Adrenal gland (tissue), 12 donors: ENCODE measurements around the gene PHKB. TPM values are rescaled to one million over a fixed set of nuclear protein-coding genes. Genes with fewer than 3 reads are reported as not detected.

Experiments
- DNase-seq, 7 donors: peaks; one replicate each; pipeline ENCODE4 v3.0.0-alpha.2; 2019 to 2020
- H3K27ac ChIP-seq, 5 donors: fragments of 200-600 bp; sonication (generic) in 4 of 5; 1 replicate in 3 of 5; 2 replicates in 2 of 5; pipeline versions ENCODE4 v1.5.1 to v1.8.0; 2016 to 2020; ENCODE audit warnings: mild to moderate bottlenecking in 1 of 5
- H3K27me3 ChIP-seq: fragments of 200-600 bp; 2 replicates; pipeline ENCODE4 v1.8.0; 2021
- H3K36me3 ChIP-seq, 2 donors: fragments of 200-600 bp; replicated peaks in 1 of 2; 1 replicate in 1 of 2; 2 replicates in 1 of 2; pipeline versions ENCODE4 v1.5.1 to v1.8.0; 2018 to 2022
- H3K4me1 ChIP-seq, 2 donors: fragments of 200-600 bp; replicated peaks in 1 of 2; 1 replicate in 1 of 2; 2 replicates in 1 of 2; pipeline versions ENCODE4 v1.5.1 to v1.8.0; 2018 to 2021
- H3K4me3 ChIP-seq, 4 donors: fragments of 200-600 bp; sonication (generic) in 3 of 4; one replicate each; pipeline ENCODE4 v1.5.1; 2016 to 2018
- H3K9me3 ChIP-seq, 3 donors: fragments of 200-600 bp; sonication (generic) in 1 of 3; replicated peaks in 1 of 3; 1 replicate in 2 of 3; 2 replicates in 1 of 3; pipeline versions ENCODE4 v1.5.1 to v1.8.0; 2016 to 2021
- POLR2A ChIP-seq, 2 donors: fragments of 450-650 bp; IDR thresholded peaks; one replicate each; pipeline ENCODE4 v1.6.1; 2017; ENCODE audit warnings: antibody characterized with exemption in 2 of 2, mild to moderate bottlenecking in 2 of 2, moderate library complexity in 1 of 2
- WGBS, 4 donors: extraction: QIAGEN DNeasy Blood & Tissue Kit in 2 of 4; methylation state at CpG; one replicate each; pipeline versions ENCODE4 v1.1.5 to v1.1.7; 2013 to 2017; 5-methylcytosine and 5-hydroxymethylcytosine counted together
- intact Hi-C, 2 donors: fragments of 100-400 bp; cut with DNase I; formaldehyde crosslinking; loops; one replicate each; pipeline versions ENCODE4 v1.14.1 to v1.15.0; 2022 to 2023
- polyA plus RNA-seq, 3 donors: library from polyadenylated mRNA; stranded (reverse); fragments of 200-250 nt in 2 of 3; fragments of 350-450 nt in 1 of 3; fragmentation: Illumina TruSeq in 1 of 3; extraction: RNeasy Lipid Tissue Mini Kit (QIAGEN cat#74804) in 1 of 3; gene quantifications; one replicate each; pipeline ENCODE4 v1.2.3, GENCODE V29; 2013 to 2014
- total RNA-seq, 9 donors: library from RNA; depleted of rRNA in 4 of 9; stranded (reverse); fragments of >200 nt in 4 of 9; fragments of 120-200 nt in 1 of 9; fragmentation: NEBNext Ultra II Directional in 1 of 9; extraction: Animal tissue kit (Norgen Biotek cat#: 25700) in 1 of 9; gene quantifications; one replicate each; pipeline versions ENCODE4 v1.1.0 to v1.2.4, GENCODE V29; 2013 to 2023
- TF ChIP-seq, protein P1 (sequence below), 6 experiments: fragments of 450-650 bp in 4 of 6; fragments of 200-600 bp in 2 of 6; sonication (generic) in 1 of 6; IDR thresholded peaks; 1 replicate in 5 of 6; 2 replicates in 1 of 6; pipeline versions ENCODE4 v1.5.1 to v1.8.0; 2016 to 2021; ENCODE audit warnings: antibody characterized with exemption in 6 of 6, mild to moderate bottlenecking in 2 of 6, moderate library complexity in 1 of 6
- donor health status: healthy with polysubstance abuse.
- donor health status: Bipolar disorder and iron deficiency.
- donor health status: DM: yes; HTN: yes; CAD: no.
- donor health status: DM: no; HTN: no; CAD: no.
- donor health status: DM: no; HTN: no; CAD: no.
- donor health status: DM: yes; HTN: yes; CAD: no.

PHKB gene
- total and polyA plus RNA-seq, 12 donors: 27.6 to 167 (median 107) TPM

DNA sequence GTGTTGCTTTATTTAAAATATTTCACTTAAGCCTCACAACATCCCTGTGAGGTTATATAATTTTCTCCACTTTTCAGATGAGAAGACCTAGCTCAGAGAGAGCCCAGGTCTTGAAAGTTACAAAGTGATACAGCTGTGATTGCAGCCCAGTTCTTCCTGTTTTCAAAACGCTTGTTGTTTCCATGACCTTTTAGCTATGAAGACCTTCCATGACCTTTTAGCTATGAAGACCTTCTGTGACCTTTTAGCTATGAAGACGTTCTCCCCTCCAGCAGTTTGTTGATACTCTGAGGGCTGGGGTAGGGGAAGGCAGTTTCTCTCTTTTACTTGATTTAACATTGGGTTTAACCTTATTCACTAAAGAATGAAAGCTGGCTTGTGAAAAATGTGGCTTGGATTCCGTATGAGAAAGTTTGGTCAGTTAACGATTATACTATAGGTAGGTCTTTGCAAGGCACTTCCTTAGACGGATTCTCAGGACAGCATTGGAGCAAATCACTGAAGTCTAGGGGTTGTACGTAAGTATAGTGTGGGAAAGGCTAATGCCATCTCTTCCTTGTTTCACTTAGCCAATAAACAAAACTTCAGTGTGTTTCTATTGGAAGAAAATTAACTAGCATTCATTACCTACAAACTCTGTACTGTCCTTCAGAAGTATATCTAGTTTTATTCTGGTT lies 20.7 kb downstream of the PHKB start:
- no peak for TF ChIP-seq POLR2A (IDR thresholded peaks at IDR 0.05)
- TF ChIP-seq, protein P1, sequence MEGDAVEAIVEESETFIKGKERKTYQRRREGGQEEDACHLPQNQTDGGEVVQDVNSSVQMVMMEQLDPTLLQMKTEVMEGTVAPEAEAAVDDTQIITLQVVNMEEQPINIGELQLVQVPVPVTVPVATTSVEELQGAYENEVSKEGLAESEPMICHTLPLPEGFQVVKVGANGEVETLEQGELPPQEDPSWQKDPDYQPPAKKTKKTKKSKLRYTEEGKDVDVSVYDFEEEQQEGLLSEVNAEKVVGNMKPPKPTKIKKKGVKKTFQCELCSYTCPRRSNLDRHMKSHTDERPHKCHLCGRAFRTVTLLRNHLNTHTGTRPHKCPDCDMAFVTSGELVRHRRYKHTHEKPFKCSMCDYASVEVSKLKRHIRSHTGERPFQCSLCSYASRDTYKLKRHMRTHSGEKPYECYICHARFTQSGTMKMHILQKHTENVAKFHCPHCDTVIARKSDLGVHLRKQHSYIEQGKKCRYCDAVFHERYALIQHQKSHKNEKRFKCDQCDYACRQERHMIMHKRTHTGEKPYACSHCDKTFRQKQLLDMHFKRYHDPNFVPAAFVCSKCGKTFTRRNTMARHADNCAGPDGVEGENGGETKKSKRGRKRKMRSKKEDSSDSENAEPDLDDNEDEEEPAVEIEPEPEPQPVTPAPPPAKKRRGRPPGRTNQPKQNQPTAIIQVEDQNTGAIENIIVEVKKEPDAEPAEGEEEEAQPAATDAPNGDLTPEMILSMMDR (IDR thresholded peaks at IDR 0.05): no peak
- Histone ChIP-seq H3K4me1 (peaks cover 19 to 38% of the 10 kb centered on the region in 2 donors), H3K4me3 (no peak overlapping the region), H3K9me3 (no peaks in the 10 kb centered on the region), H3K36me3 (no peaks in the 10 kb centered on the region), H3K27me3 (no peaks in the 10 kb centered on the region), H3K27ac (no peak overlapping the region)
- WGBS, 4 donors: 42 to 54% (median 50%) methylated on average over 6 of the region's 6 CpGs
- no peak for DNase-seq
- intact Hi-C loops: no loop called here

DNA sequence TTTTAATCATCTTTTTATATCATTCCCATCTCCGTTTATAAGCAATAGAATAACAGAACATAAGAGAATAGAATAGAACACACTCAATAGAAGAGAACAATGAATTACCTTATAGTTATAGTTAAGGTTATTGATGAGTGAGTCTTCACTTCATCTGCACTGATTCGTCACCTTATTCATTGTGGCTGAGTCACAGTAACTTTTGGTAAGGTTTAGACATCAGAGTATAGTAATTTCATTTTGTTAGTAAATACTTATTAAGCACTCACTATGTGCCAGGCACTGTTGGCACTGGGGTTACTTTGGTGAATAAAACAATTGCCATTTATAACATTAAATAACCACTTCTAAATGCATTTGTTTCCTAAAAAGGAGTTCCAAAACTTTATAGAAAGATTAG lies 22.5 kb downstream of the PHKB start:
- H3K36me3 ChIP-seq: no peaks in the 10 kb centered on the region
- H3K27ac ChIP-seq: no peak overlapping the region
- 87 to 93% (median 91%) methylated on average over 2 of the region's 2 CpGs for WGBS, 4 donors
- intact Hi-C loops: no loop called here
- no peak overlapping the region for H3K4me3 ChIP-seq
- no peak for DNase-seq
- TF ChIP-seq, protein P1 (IDR thresholded peaks at IDR 0.05): no peak
- peaks cover 0 to 4% (median 0%) of the 10 kb centered on the region in 3 donors for H3K9me3 ChIP-seq
- H3K4me1 ChIP-seq: peaks cover 10 to 21% of the 10 kb centered on the region in 2 donors
- no peaks in the 10 kb centered on the region for H3K27me3 ChIP-seq

DNA sequence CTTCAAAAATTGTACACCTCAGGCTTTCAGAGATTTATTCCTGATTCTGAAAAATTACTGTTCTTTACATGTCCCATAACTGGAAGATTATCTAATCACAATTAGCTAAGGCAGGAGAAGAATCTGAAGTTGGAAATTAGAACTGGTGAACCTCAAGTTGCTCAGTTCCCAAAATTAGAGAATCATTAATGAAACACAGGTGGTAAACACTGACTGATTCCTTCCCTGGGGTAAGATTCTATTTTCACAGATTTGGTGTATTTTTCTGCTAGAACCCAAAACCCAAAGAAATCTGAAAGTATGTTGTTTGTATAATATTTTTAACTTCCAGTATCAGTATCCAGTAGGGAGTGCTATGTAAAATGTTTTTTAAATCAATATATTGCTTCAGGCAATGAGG lies 25.7 kb downstream of the PHKB start:
- no peaks in the 10 kb centered on the region for H3K36me3 ChIP-seq
- no peak for DNase-seq
- intact Hi-C loops: no loop called here

DNA sequence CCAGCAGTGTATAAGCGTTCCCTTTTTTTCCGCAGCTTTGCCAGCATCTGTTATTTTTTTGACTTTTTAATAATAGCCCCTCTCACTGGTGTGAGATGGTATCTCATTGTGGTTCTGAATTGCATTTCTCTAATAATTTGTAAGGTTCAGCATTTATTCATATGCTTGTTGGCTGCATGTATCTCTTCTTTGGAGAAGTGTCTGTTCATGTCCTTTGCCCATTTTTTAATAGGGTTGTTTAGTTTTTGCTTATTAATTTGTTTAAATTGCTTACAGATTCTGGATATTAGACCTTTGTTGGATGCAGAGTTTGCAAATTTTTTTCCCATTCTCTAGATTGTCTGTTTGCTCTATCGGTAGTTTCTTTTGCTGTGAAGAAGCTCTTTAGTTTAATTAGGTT lies 26.9 kb downstream of the PHKB start:
- Histone ChIP-seq H3K27ac (no peak overlapping the region), H3K36me3 (no peaks in the 10 kb centered on the region), H3K4me3 (no peak overlapping the region), H3K9me3 (peaks cover 0 to 25% (median 13%) of the 10 kb centered on the region in 3 donors), H3K4me1 (peaks cover 8 to 10% of the 10 kb centered on the region in 2 donors), H3K27me3 (no peaks in the 10 kb centered on the region)
- DNase-seq: no peak
- WGBS, 4 donors: 96 to 100% (median 99%) methylated on average over 3 of the region's 3 CpGs
- intact Hi-C loops: no loop called here
- TF ChIP-seq POLR2A (IDR thresholded peaks at IDR 0.05): no peak
- TF ChIP-seq, protein P1 (IDR thresholded peaks at IDR 0.05): no peak

More for the DNA sequence above, 25.7 kb downstream of the PHKB start:
- peaks cover 10 to 15% of the 10 kb centered on the region in 2 donors for H3K4me1 ChIP-seq
- H3K9me3 ChIP-seq: peaks cover 0 to 25% (median 13%) of the 10 kb centered on the region in 3 donors
- no peaks in the 10 kb centered on the region for H3K27me3 ChIP-seq
- TF ChIP-seq, protein P1 (IDR thresholded peaks at IDR 0.05): no peak
- no peak for TF ChIP-seq POLR2A (IDR thresholded peaks at IDR 0.05)
- no peak overlapping the region for H3K4me3 ChIP-seq
- H3K27ac ChIP-seq: no peak overlapping the region
